Effector CD4-positive, alpha-beta T cell (primary cell): Measurements from ENCODE around the gene PALLD.
"Not testable (repeated sequence)": the region's sequence is repeated elsewhere in the genome, so short reads cannot be mapped to it uniquely, and the experiment has no call there.

ENCODE experiments used
- DNase-seq: peaks from one replicate; pipeline ENCODE4 v3.0.0-alpha.2; 2020

PALLD gene

GRCh38 chr4:168802222-168802621, 305.4 kb downstream of the PALLD start:
- no peak for DNase-seq

- DNase-seq, result not testable (repeated sequence)
Measured at GRCh38 chr4:168803052-168803451, 306.2 kb downstream of the PALLD start.

GRCh38 chr4:168803732-168804131, 306.9 kb downstream of the PALLD start:
- no peak for DNase-seq

GRCh38 chr4:168804146-168804545, 307.3 kb downstream of the PALLD start:
- DNase-seq, result no peak

- DNase-seq, result no peak
Measured at GRCh38 chr4:168805341-168805740, 308.5 kb downstream of the PALLD start.

- not testable (repeated sequence) for DNase-seq
Measured at GRCh38 chr4:168806247-168806646, 309.4 kb downstream of the PALLD start.

GRCh38 chr4:168811207-168811606, 314.4 kb downstream of the PALLD start:
- no peak for DNase-seq

- no peak for DNase-seq
Measured at GRCh38 chr4:168811786-168812651, 315.2 kb downstream of the PALLD start.

- no peak for DNase-seq
Measured at GRCh38 chr4:168812806-168813205, 316.0 kb downstream of the PALLD start.

GRCh38 chr4:168813890-168814289, 317.0 kb downstream of the PALLD start:
- DNase-seq, result no peak

GRCh38 chr4:168815379-168816345, 318.8 kb downstream of the PALLD start:
- DNase-seq, result no peak

GRCh38 chr4:168817370-168817769, 320.5 kb downstream of the PALLD start:
- DNase-seq, result no peak

GRCh38 chr4:168822481-168822880, 325.6 kb downstream of the PALLD start:
- no peak for DNase-seq

- DNase-seq, result no peak
Measured at GRCh38 chr4:168825975-168826374, 329.1 kb downstream of the PALLD start.

- no peak for DNase-seq
Measured at GRCh38 chr4:168826620-168827019, 329.8 kb downstream of the PALLD start.

- DNase-seq, result no peak
Measured at GRCh38 chr4:168830777-168831512, 334.1 kb downstream of the PALLD start.

GRCh38 chr4:168831585-168831918, 334.7 kb downstream of the PALLD start:
- DNase-seq, result no peak

GRCh38 chr4:168831919-168832762, 335.3 kb downstream of the PALLD start:
- DNase-seq, result peak; percentile 7

- no peak for DNase-seq
Measured at GRCh38 chr4:168832763-168833575, 336.1 kb downstream of the PALLD start.

GRCh38 chr4:168833881-168834280, 337.0 kb downstream of the PALLD start:
- DNase-seq, result no peak

GRCh38 chr4:168835880-168836454, 339.1 kb downstream of the PALLD start:
- DNase-seq, result no peak
